ENCODE measurements around the gene FHAD1. TPM values are rescaled to one million over a fixed set of nuclear protein-coding genes. Genes with fewer than 3 reads are reported as not detected.

Gene FHAD1
- total RNA-seq, 1 experiment from 2014 or later, result 1.9 TPM

- Mint-ChIP-seq H3K4me1 (no peaks in the 10 kb centered on the region), H3K36me3 (ENCODE audit: insufficient read depth in 1 of 3, low read depth in 3 of 3) (no peaks in the 10 kb centered on the region), H3K27ac (no peak overlapping the region; a peak in 1 of 7 replicates), H3K27me3 (ENCODE audit: low read depth) (peaks cover 4% of the 10 kb centered on the region), H3K4me3 (no peak overlapping the region), H3K9me3 (no peaks in the 10 kb centered on the region; a peak in 2 of 5 replicates)
- no peak overlapping the region for H3K14ac ChIP-seq (ENCODE audit: insufficient read depth, low read length)
- H3K4me1 ChIP-seq (ENCODE audit: insufficient read depth, low read length), result no peaks in the 10 kb centered on the region
- no peak overlapping the region for H3T11ph ChIP-seq (ENCODE audit: low read length)
- no peak overlapping the region for H3K4me2 ChIP-seq (ENCODE audit: insufficient read depth, insufficient read length, low read length)
- no peak for DNase-seq
- H3K9me3 ChIP-seq (ENCODE audit: control insufficient read depth, low read depth, low read length), result no peaks in the 10 kb centered on the region
- no peak overlapping the region for H4K91ac ChIP-seq (ENCODE audit: insufficient read length, low read depth, low read length)
- no peak overlapping the region for H3K4ac ChIP-seq (ENCODE audit: low read depth, low read length)
- no peaks in the 10 kb centered on the region for H3K79me2 ChIP-seq (ENCODE audit: insufficient read depth, low read length)
- no peak overlapping the region for H3K23ac ChIP-seq (ENCODE audit: insufficient read length, low read depth, low read length)
- no peaks in the 10 kb centered on the region for H3K79me1 ChIP-seq (ENCODE audit: insufficient read depth, low read depth, low read length, poor library complexity, severe bottlenecking)
- H2BK12ac ChIP-seq (ENCODE audit: insufficient read length, low read depth, low read length), result no peak overlapping the region
- no peak overlapping the region for H2BK15ac ChIP-seq (ENCODE audit: low read depth, low read length)
- no peak for TF ChIP-seq CTCF (conservative IDR thresholded peaks at IDR 0.05)
- no peak overlapping the region for H2BK5ac ChIP-seq (ENCODE audit: insufficient read length, low read length)
- no peak overlapping the region for H2BK20ac ChIP-seq (ENCODE audit: low read depth, low read length, poor library complexity, severe bottlenecking)
- no peaks in the 10 kb centered on the region for H4K20me1 ChIP-seq (ENCODE audit: control insufficient read depth, insufficient read depth, insufficient read length)
- H2AFZ ChIP-seq (ENCODE audit: low read length), result no peak overlapping the region
- H3K9ac ChIP-seq (ENCODE audit: extremely low read depth, insufficient read length, low read length), result no peak overlapping the region
- H2BK120ac ChIP-seq (ENCODE audit: low read depth, low read length, poor library complexity, severe bottlenecking), result no peak overlapping the region
- H3K23me2 ChIP-seq (ENCODE audit: insufficient read length, low read depth, low read length, poor library complexity, severe bottlenecking), result no peaks in the 10 kb centered on the region
- no peak overlapping the region for H2AK5ac ChIP-seq (ENCODE audit: insufficient read length, low read length)
- no peak overlapping the region for H4K5ac ChIP-seq (ENCODE audit: insufficient read length, low read depth, low read length)
- no peak overlapping the region for H3K27ac ChIP-seq (ENCODE audit: insufficient read length, low read depth, low read length)
- H3K56ac ChIP-seq (ENCODE audit: insufficient read length, low read depth, low read length), result no peak overlapping the region
- no peaks in the 10 kb centered on the region for H3K27me3 ChIP-seq (ENCODE audit: insufficient read depth, low read length)
- no CpG with 5 or more reads among the region's 14 CpGs for WGBS (ENCODE audit: extremely low coverage, insufficient read length, low lambda C conversion rate)
- no peak overlapping the region for H4K8ac ChIP-seq (replicated peaks; ENCODE audit: insufficient read length, low read depth, low read length)
- H3K18ac ChIP-seq (ENCODE audit: insufficient read length, low read depth, low read length), result no peak overlapping the region
Observed at GRCh38 chr1:15439325-15439724, 192.3 kb downstream of the FHAD1 start.
